ENCODE data around the gene SPAG6. TPM values are rescaled to one million over a fixed set of nuclear protein-coding genes. Genes with fewer than 3 reads are reported as not detected.

The SPAG6 gene
- total RNA-seq, 1 donor from 2014 or later: 10.4 TPM

DNA sequence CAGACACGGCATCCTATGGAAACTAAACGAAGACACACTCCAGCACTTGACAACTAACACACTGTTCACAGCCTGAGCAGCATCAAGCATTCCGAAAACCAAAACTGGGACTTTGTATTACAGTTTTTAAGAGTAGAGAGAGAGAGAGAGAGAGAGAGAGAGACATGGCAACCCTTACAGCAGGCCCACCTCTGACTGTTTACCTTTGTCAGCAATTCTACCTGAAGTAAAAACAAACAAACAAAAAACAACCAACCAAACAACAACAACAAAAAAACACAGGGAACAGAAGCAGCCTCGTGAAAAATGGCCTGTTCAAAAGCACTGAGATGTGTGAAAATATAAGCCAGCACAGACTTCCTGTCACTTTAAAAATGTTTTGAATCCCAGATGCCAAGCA, 118.0 kb downstream of the SPAG6 start:
- no peak for TF ChIP-seq CTCF (IDR thresholded peaks at IDR 0.05)
- no peak overlapping the region for H3K27ac ChIP-seq
- H3K9me3 ChIP-seq: no peaks in the 10 kb centered on the region
- H3K27me3 ChIP-seq (ENCODE audit: low read depth): no peaks in the 10 kb centered on the region
- DNase-seq (no peak), ATAC-seq (no peak)
- no peaks in the 10 kb centered on the region for H3K4me1 ChIP-seq
- no peaks in the 10 kb centered on the region for H3K36me3 ChIP-seq
- H3K4me3 ChIP-seq: no peak overlapping the region
- intact Hi-C loops (cut with DNase I): no loop called here

GRCh38 chr10:22464966-22465629, 119.8 kb downstream of the SPAG6 start:
- DNase-seq (no peak), ATAC-seq (no peak)
- H3K4me1 ChIP-seq: no peaks in the 10 kb centered on the region
- no peak overlapping the region for H3K4me3 ChIP-seq
- intact Hi-C loops (cut with DNase I): no loop called here
- TF ChIP-seq CTCF (IDR thresholded peaks at IDR 0.05): no peak
- H3K27me3 ChIP-seq (ENCODE audit: low read depth): no peaks in the 10 kb centered on the region
- no peaks in the 10 kb centered on the region for H3K9me3 ChIP-seq
- H3K27ac ChIP-seq: no peak overlapping the region
- H3K36me3 ChIP-seq: no peaks in the 10 kb centered on the region

DNA sequence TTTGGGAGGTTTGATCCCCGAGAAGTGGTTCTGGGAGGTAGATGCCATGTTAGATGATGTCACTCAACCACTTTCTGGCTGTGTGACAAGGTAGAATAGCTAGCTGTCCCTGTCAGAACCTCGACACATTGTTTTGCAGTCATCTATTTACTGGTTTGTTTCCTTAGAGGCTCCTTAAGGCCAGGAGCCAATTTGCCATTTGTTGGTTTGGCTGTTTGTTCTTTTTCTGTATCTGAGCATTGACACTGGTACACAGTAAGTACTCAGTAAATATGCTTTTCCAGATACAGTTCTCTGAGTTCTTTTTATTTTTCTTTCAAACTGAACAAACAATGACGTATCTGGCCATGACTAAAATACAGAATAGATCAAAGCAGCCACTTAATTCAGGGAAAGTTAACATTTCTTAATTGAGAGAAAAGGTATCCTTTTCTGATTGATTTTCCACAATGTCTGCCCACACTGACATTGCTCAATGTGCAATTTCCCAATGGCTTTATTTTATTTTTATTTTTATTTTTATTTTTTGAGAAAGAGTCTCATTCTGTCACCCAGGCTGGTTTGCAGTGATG, 121.6 kb downstream of the SPAG6 start:
- no peak for ATAC-seq

More for the DNA sequence above, 121.6 kb downstream of the SPAG6 start:
- H3K4me3 ChIP-seq: no peak overlapping the region
- intact Hi-C loops (cut with DNase I): no loop called here
- no peaks in the 10 kb centered on the region for H3K4me1 ChIP-seq
- H3K36me3 ChIP-seq: no peaks in the 10 kb centered on the region
- no peak for DNase-seq
- peaks cover 5% of the 10 kb centered on the region for H3K27me3 ChIP-seq (ENCODE audit: low read depth)
- H3K9me3 ChIP-seq: no peaks in the 10 kb centered on the region
- no peak overlapping the region for H3K27ac ChIP-seq
- TF ChIP-seq CTCF (IDR thresholded peaks at IDR 0.05): no peak

Other genes starting within 250 kb of the SPAG6 start
- not detected for gene EBLN1, start 127.5 kb upstream of the SPAG6 start, total RNA-seq
- gene COMMD3, start 29.1 kb upstream of the SPAG6 start, total RNA-seq: 51.0 TPM
- 48.4 TPM for gene BMI1, start 24.4 kb upstream of the SPAG6 start, total RNA-seq